GM18498 (cell line): ENCODE data around the gene MGLL.

Source experiments
- ATAC-seq: cut with Tn5 transposase; IDR thresholded peaks from one replicate; pipeline ENCODE4 v1.9.1; 2021; ENCODE audit warnings: mild to moderate bottlenecking, moderate library complexity; ENCODE audit not compliant: unreplicated experiment

MGLL gene

GRCh38 chr3:127678315-127678599, 144.1 kb downstream of the MGLL start:
- no peak for ATAC-seq

GRCh38 chr3:127677541-127678314, 144.6 kb downstream of the MGLL start:
- no peak for ATAC-seq

- no peak for ATAC-seq
Observed at GRCh38 chr3:127676921-127677351, 145.4 kb downstream of the MGLL start.

- ATAC-seq = no peak
Observed at GRCh38 chr3:127676456-127676855, 145.9 kb downstream of the MGLL start.

- ATAC-seq = no peak
Observed at GRCh38 chr3:127675651-127676391, 146.5 kb downstream of the MGLL start.

GRCh38 chr3:127674790-127675189, 147.5 kb downstream of the MGLL start:
- ATAC-seq = no peak

GRCh38 chr3:127674101-127674721, 148.1 kb downstream of the MGLL start:
- no peak for ATAC-seq

GRCh38 chr3:127673191-127674100, 148.9 kb downstream of the MGLL start:
- peak; percentile 43 for ATAC-seq

GRCh38 chr3:127672429-127673190, 149.7 kb downstream of the MGLL start, which contains the start of gene ABTB1:
Gene ABTB1, plus strand, starts transcription at chr3:127672952. Its CDS starts 74 bp downstream, at chr3:127673026.
- peak; percentile 79 for ATAC-seq

- ATAC-seq = peak; percentile 22
Observed at GRCh38 chr3:127671523-127672428, 150.5 kb downstream of the MGLL start.

GRCh38 chr3:127670761-127671522, 151.4 kb downstream of the MGLL start:
- ATAC-seq = no peak

GRCh38 chr3:127670229-127670559, 152.1 kb downstream of the MGLL start:
- no peak for ATAC-seq

GRCh38 chr3:127669541-127670228, 152.6 kb downstream of the MGLL start:
- no peak for ATAC-seq

GRCh38 chr3:127668906-127669305, 153.4 kb downstream of the MGLL start:
- no peak for ATAC-seq

GRCh38 chr3:127667119-127667681, 155.1 kb downstream of the MGLL start:
- no peak for ATAC-seq

GRCh38 chr3:127666676-127667075, 155.6 kb downstream of the MGLL start:
- no peak for ATAC-seq

- ATAC-seq = no peak
Observed at GRCh38 chr3:127665586-127665985, 156.7 kb downstream of the MGLL start.

GRCh38 chr3:127665165-127665564, 157.2 kb downstream of the MGLL start:
- ATAC-seq = no peak
